Eye (tissue), 1 donor: ENCODE results near the gene PCARE.
A peak's percentile ranks its signal among the peaks of the same experiment; 100 is the strongest.
"Not testable (repeated sequence)": the region's sequence is repeated elsewhere in the genome, so short reads cannot be mapped to it uniquely, and the experiment has no call there.

Experiments used
- DNase-seq: peaks from one replicate; pipeline ENCODE4 v3.0.0-alpha.2; 2015

The PCARE gene

DNA sequence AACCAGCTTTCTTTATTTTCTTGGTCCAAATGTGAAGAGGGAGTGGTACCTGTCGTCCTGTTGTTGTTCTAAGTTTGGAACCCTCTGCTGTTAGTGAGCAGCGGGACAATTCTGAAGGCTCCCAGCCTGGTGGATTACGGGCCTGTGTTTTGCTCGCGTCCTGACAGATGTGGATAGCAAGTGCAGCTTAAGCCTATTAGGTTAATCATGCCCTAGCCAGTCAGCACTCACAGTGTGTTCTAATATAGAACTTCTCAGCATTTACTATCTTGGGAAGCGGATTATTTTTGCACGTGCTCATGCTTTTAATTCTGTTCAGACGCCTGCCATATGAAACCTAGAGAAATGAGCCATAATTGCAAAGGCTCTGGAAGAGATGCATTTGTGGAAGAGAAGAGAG lies at the start of gene PCARE:
TSS of gene PCARE (minus strand) at position 113 of the 400 bp plus-strand sequence. CDS start 262 bp downstream, outside the sequence.
- no peak for DNase-seq

DNA sequence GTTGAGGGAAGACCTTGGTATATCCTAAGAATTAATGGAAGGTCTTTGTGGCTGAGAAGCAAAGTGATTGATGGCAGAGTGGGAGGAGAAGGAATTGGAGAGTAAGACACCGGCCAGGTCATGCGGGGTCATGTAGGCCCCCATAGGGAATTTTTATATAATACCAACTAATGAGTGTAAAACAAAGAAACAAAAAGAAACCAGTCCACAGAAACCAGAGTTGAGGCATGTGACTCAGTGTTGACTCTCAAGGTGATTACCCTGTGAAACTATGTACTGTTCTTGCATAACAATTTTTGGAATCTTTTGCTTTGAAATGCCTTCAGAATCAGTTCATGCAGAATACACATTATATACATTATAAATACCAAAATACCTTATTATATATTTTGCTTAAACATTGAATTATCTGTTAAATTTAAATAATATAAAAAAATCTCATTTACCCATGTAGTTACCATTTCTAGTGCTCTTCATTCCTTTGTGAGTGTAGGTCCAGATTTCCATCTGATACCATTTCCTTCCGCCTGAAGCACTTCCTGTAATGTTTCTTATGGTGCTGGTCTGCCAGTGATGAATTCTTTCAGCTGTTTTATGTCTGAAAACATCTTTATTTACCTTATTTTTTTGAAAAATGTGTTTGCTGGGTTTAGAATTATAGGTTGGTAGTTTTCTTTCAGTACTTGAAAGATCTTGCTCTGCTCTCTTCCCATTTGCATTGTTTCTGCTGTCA lies 49.5 kb upstream of the PCARE start:
- no peak for DNase-seq

DNA sequence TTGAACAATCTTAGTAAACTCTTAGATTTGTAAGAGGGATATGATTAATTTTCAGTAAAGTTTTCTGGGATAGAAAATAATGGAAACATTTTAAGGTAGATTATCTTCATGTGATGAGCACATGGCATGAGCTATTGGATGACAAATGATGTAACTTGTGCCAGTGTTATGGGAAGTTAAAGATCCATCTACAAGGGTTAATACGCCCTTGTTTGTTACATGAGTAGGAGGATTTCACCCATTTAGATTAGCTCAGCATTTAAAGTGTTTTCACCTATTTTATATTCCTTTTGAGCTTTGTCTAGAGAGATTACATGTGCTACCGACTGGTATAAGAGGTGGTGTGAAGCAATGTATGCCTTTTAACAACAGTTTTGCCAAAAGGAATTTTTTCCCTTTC lies 46.5 kb upstream of the PCARE start:
- no peak for DNase-seq

DNA sequence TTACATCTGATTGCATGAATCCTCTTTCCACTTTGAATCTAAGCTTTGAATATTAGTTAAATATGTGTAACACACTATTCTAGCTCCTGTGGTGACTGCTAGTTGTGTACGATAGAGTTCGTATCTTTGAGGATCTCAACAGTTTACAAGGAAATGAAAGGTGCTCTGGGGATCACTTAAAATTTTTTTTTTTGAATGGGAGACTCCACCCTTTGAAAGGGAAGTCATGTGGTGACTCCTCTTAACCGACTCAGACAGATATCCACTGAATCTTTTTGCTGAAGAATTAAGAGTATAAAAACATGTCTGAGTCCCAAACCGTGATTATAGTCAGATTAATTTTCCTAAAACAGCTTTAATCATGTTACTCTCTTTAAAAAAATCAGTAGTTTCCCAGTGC lies 44.9 kb upstream of the PCARE start:
- DNase-seq: no peak

DNA sequence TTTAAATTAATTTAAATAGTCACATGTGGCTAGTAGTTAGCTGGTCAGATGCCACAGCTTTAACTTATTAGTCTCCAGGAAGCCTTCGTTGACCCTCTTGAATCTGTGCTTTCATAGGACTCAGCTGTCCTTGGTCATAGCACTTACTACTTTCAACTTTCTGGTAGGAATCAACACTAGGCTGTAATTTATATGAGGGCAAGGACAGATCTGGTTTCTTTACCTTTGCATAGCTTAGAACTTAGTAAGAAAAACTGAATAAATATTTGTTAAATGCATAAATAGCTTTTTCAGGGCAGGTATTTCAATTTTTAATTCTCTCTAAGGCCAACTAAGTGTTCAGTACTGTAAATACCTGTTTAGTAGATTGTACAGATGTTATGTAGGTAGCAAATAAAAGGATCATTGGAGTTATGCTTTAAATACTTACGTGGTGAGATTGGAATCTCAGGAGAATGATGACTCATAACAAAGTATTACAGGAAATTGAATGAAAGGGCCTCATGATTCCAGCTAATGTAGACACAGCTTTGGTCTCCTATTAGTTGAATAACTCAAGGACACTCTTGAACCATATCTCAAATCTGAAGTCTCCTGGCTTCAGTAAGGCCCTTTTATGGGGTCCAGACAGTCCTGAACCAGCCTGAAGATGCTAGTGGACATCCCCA lies 43.4 kb upstream of the PCARE start:
- no peak for DNase-seq

DNA sequence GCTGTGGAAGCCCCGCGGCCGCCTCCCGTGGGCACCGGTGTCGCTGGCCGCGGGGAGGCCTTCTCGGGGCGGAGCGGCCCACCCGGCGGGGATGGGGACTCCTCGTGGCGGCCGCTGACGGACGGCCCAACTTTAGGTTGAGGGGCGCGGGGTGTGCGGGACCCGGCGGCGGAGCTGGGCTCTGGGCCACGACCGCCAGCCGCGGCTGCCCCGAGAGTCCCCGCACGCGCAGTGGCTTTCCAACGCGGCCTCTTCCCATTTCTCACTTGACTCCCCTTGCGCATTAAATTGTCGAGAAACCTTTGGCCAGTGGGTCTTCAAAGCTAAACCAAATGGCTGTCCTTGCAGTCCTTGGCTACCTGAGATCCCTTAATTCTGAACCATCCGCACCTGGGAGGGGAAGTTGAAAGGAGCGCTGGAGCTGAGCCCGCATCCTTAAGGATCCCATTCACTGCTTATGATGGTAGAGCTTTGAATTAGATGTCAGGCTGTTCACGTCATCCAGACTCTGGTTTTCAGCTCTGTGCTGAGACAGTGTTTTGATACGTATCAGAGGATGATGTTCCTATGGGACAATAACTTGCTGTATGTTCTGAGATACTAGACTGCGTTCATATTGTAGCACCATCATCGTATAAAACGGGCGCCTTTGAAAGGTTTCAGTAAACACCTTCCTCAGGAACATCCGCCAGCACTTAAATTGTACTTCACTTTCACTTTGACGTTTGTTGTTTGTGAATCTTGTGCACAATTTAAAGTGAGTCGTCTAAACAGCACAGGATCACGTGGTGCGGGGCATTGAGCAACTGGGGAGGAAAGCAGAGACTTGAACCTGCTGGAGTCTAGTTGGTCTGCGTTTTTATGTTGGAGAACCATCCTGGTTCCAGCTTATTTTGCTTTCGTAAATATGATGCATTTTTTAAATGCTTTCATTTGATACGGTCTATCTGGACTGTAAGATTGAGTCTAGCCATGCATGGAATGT lies 41.8 kb upstream of the PCARE start:
- DNase-seq: peak; percentile 78

DNA sequence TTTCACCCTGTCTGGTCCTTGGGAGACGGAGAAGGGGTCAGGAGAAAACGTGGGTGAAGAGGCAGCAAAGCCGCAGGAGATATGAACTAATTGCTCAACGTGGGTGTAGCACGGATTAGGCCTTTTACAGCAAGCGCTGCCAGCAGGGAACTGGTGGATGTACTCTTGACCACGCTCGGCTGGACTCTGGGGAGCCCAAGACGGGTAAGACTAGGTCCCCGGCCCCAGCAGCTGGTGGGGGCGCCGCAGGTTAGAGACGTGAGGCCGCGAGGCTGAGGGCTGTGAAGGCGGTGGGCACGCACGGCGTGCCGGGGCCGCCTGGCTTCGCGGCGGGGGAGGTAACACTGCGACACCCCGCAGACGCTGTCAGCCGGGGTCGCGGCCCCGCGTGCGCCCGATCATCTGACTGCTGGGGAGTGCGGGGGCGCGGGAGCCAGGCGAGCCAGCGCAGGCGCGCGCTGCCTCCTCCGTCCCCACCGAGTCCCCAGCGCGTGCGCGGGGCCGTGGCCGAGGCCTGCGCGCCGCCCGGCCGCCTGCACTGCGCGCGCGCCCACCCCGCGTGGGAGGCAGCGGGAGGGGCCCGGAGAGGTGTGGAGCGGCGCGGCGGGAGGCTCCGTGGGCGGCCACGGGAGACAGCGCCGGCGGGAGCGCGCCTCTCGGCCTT lies 40.8 kb upstream of the PCARE start, which contains the start of gene CLIP4:
TSS of gene CLIP4 (plus strand) at position 470 of the 664 bp plus-strand sequence. CDS start 5,974 bp downstream, outside the sequence.
- peak; percentile 71 for DNase-seq

DNA sequence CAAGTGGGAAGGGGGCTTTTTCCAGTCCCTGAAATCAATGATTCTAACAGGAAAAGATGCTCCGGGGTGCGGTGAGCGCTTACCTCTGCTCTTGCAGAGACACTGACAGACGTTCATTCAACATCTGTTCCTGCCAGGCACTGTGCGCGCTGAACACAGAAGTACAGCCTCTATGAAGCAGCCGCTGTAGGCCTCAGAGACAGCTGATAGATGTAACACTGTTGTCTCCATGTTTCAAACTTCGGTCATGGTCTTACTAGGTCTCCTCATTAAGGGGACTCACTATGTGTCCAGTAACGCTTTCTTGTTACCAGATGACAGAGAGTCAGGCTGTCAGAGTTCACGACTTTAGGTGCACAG lies 40.2 kb upstream of the PCARE start:
- DNase-seq: no peak

DNA sequence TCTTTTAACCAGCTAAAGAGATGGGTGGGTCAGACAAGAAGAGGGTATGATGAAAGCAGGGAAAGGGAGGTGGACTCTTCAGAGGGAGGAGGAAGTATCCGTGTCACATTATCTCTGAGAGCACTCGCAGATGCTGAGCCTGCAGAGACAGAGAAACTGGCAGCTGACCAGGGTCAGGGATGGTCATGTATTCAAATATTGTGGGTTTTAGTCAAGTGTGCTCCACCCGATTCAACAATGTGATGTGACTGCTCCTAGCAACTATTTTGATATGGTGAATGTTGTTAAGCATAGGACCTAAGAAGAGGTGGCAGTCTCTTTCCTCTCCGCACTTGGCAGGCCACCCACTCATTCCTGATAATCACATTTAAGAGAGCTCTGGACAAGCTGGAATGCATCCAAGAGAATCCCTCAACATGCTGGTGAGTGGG lies 39.6 kb upstream of the PCARE start:
- DNase-seq: no peak

GRCh38 chr2:29113027-29113686 lies 38.8 kb upstream of the PCARE start:
- DNase-seq: no peak

DNA sequence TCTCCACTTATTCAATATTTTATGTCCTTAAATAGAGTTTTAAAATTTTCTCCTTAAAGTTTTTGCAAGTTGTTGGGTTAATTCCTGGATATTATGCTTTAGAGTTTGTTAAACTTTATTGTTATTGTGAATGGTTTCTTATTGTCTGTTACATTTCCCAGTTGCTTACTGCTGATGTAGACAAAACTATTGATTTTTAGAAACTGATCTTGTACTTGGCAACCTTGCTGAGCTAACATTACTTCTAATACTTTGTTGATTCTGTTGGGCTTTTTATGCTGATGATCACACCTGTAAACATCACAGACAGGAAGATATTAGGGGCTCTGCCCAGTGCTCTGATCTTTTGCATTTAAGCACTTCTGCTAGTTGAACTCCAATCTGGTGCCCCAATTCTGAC lies 38.1 kb upstream of the PCARE start:
- DNase-seq: no peak

GRCh38 chr2:29110916-29111535 lies 36.7 kb upstream of the PCARE start:
- no peak for DNase-seq

DNA sequence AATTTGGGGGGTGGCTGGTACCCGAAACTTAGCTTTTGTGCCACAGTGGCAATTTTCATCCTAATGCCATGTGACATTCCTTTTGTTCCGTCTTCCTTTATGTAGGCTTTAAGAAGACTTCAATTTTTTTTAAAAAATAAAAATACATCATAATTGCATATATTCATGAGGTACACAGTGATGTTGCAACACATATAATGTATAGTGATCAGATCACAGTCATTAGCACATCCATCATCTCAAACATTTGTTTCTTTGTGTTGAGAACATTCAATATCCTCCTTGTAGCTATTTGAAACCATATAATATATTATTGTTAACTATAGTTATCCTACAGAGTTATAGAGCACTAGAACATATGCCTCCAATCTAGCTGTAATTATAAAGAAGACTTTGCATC lies 34.9 kb upstream of the PCARE start:
- no peak for DNase-seq

- DNase-seq: no peak
Measured at GRCh38 chr2:29108225-29108624, 33.9 kb upstream of the PCARE start.

GRCh38 chr2:29107547-29107946 lies 33.2 kb upstream of the PCARE start:
- not testable (repeated sequence) for DNase-seq

DNA sequence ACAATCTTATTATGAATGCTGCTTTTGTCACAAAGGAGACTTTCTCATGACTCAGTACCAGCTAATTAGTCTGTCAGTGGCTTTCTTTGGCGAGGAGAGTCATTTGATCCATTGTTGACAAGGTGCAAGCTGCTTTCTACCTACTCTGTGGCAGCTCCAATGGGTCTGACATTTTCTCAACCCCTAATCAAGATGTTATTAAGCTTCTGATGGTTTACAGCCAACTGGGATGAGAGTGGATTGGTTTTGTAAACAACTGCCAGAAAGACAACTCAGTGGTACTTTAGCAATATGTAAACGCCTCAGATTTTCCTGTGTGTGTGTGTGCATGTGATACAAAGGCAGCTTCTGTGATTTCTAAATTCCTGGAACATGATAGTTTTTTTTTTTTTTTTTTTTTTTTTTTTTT lies 32.7 kb upstream of the PCARE start:
- no peak for DNase-seq

- DNase-seq: no peak
Measured at GRCh38 chr2:29106256-29106655, 31.9 kb upstream of the PCARE start.

DNA sequence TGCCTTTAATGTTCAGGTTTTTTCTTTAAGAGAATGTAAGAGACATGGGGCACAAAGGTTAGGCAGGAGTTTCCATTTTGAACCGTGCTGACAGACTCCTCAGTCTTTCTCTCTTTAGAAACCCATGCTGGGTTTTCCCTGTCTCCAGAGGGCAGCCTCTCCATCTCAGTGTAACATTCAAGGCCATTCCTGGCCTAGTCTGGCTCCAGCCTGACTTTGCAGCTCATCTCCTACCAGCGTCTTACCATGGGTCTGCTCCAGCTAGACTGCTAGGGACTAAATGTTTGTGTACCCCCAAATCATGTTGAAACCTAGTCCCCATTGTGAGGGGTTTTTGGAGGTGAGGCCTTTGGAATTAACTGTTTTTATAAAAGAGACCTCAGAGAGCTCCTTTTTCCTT lies 31.1 kb upstream of the PCARE start:
- no peak for DNase-seq

DNA sequence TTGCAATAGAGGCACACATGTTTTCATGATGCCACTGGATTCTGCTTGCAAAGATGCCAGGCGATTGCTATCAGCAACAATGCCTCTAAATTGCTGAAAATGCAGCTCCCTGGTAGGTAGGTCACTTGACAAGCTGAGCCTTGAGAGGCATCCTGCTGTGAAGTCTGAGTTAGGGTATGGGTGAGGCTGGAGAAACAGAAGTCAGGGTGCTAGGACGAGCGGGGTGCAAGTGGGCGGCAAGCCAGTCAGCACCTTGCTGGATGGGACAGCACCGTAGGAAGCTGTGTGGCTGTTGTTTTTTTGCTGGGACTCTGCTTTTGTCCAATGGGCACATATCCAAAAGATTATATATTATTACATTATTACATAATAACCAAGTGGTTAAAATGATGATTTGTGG lies 30.4 kb upstream of the PCARE start:
- DNase-seq: no peak

DNA sequence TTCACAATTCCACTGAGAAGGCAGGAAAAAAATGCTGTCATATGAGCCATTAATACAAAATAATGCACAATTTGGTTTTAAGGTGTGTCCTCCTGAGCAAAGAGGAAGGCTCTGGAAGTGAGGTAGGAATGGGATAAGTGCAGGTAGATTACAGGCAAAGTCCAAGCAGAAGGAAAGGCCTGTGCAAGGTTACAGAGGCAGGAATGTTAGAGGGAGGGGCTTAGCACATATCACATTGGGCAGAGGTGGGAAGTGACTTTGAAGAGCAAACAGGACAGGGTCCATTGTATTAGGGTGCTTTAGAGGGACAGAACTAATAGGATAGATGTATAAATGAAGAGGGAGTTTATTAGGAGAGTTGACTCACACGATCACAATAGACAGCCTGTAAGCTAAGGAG lies 26.2 kb upstream of the PCARE start:
- DNase-seq: no peak

GRCh38 chr2:29097569-29097968 lies 23.2 kb upstream of the PCARE start:
- no peak for DNase-seq

DNA sequence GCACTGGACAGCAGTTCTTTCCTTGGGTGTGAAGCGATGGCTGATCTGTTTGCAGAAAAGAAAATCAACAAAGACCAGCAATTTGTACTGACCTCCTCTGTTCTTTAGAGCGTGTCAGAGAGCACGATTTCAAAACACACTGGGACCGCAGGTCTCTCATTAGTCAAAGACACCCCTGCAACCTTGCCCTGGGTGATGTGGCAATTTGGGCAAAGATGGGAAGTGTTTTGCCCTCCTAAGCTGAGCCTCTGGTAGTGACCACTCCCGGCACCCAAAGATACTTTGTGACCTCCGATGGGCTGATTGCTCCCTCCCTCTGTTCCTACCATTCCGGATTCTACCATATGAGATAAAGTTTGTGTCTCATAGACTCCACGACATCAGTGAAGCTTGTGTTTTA lies 22.6 kb upstream of the PCARE start:
- DNase-seq: no peak
